ENCODE results near the gene CDHR2.

Gene CDHR2

DNA sequence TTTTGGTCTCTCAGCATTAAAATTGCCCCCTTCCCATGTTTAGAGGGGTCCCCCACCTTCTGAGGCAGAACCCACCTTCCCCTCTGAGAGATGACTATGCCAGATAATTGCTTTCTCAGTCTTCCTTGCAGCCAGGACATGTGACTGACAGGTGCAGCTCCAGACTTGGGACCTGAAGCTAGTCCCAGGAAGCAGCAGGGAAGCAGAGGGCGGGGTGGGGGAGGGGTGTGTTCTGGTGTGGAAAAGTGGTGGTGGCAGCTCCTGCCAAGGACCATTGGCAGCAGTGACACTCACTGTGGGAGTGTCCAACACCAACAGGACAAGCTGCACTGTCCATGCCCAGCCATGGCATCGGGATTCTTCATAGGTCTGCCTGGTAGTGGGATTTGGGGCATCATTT lies 83.6 kb downstream of the CDHR2 start:
- Histone ChIP-seq H3K27ac (no peak overlapping the region), H3K9ac (no peak overlapping the region), H3K4me3 (IDR thresholded peaks at IDR 0.05; ENCODE audit: insufficient read depth, low read depth, low read length) (no peak overlapping the region), H3K4me2 (no peak overlapping the region), H4K20me1 (ENCODE audit: insufficient read depth) (no peaks in the 10 kb centered on the region), H3K27me3 (ENCODE audit: insufficient read depth, low read depth) (peaks cover 3% of the 10 kb centered on the region; the same call in 1 of the 2 replicates), H3K36me3 (ENCODE audit: insufficient read depth) (no peaks in the 10 kb centered on the region), H3K4me1 (ENCODE audit: low read depth, poor library complexity, severe bottlenecking) (no peaks in the 10 kb centered on the region), H2AFZ (ENCODE audit: low read depth) (no peak overlapping the region), H3K79me2 (ENCODE audit: insufficient read depth, low read depth) (no peaks in the 10 kb centered on the region)
- TF ChIP-seq, protein P1, sequence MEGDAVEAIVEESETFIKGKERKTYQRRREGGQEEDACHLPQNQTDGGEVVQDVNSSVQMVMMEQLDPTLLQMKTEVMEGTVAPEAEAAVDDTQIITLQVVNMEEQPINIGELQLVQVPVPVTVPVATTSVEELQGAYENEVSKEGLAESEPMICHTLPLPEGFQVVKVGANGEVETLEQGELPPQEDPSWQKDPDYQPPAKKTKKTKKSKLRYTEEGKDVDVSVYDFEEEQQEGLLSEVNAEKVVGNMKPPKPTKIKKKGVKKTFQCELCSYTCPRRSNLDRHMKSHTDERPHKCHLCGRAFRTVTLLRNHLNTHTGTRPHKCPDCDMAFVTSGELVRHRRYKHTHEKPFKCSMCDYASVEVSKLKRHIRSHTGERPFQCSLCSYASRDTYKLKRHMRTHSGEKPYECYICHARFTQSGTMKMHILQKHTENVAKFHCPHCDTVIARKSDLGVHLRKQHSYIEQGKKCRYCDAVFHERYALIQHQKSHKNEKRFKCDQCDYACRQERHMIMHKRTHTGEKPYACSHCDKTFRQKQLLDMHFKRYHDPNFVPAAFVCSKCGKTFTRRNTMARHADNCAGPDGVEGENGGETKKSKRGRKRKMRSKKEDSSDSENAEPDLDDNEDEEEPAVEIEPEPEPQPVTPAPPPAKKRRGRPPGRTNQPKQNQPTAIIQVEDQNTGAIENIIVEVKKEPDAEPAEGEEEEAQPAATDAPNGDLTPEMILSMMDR (conservative IDR thresholded peaks at IDR 0.05; ENCODE audit: low read depth, low read length) = no peak

DNA sequence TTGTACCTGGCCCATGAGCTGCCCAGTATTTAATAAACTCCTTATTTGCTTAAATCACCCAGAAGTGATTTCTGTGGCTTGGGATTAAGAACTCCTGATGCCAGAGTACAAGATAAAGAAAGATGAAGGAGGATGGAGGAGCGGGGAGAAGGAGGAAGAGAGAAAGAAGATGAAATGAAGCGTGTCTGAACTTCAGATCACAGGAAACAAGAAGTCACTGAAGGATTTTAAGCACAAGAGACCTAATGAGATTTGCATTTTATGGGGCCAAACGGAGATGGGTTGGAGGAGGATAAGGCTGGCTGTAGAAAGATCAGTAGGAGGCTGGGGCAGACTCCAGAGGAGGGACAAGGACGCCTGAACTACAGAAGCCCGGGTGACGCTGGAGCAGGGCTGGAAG lies 84.5 kb downstream of the CDHR2 start:
- Histone ChIP-seq H3K79me2 (ENCODE audit: insufficient read depth, low read depth) (no peaks in the 10 kb centered on the region), H3K27ac (no peak overlapping the region), H3K4me3 (IDR thresholded peaks at IDR 0.05; ENCODE audit: insufficient read depth, low read depth, low read length) (no peak overlapping the region), H4K20me1 (ENCODE audit: insufficient read depth) (no peaks in the 10 kb centered on the region), H3K4me2 (no peak overlapping the region), H3K9ac (no peak overlapping the region), H2AFZ (ENCODE audit: low read depth) (no peak overlapping the region), H3K27me3 (ENCODE audit: insufficient read depth, low read depth) (peaks cover 3% of the 10 kb centered on the region; the same call in 1 of the 2 replicates), H3K4me1 (ENCODE audit: low read depth, poor library complexity, severe bottlenecking) (no peaks in the 10 kb centered on the region), H3K36me3 (ENCODE audit: insufficient read depth) (no peaks in the 10 kb centered on the region)
- TF ChIP-seq, protein P1 (conservative IDR thresholded peaks at IDR 0.05; ENCODE audit: low read depth, low read length) = no peak

DNA sequence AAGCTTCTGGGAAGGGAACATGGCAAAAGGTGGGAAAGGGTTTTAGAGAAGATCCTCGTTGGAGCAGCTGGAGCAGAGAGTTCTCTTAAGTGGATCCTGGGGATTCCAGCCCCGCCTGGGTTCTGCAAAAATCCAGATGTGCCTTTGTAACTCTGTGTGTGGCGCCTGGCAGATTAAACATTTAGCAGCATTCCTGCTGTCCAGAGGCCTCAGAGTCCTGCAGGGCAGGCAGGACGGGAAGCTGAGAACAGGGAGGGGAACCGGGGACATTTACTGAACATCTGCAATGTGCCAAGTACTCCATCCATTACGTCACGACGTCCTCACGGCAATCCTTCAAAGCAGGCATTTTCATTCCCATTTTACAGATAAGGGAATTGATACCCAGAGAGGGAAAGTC lies 87.3 kb downstream of the CDHR2 start:
- TF ChIP-seq, protein P1 (conservative IDR thresholded peaks at IDR 0.05; ENCODE audit: low read depth, low read length) = no peak
- H3K4me3 ChIP-seq (IDR thresholded peaks at IDR 0.05; ENCODE audit: insufficient read depth, low read depth, low read length) = no peak overlapping the region
- no peak overlapping the region for H3K9ac ChIP-seq
- no peak overlapping the region for H3K27ac ChIP-seq
- no peaks in the 10 kb centered on the region for H3K79me2 ChIP-seq (ENCODE audit: insufficient read depth, low read depth)
- no peaks in the 10 kb centered on the region for H3K36me3 ChIP-seq (ENCODE audit: insufficient read depth)
- H4K20me1 ChIP-seq (ENCODE audit: insufficient read depth) = no peaks in the 10 kb centered on the region
- no peak overlapping the region for H3K4me2 ChIP-seq
- no peaks in the 10 kb centered on the region for H3K4me1 ChIP-seq (ENCODE audit: low read depth, poor library complexity, severe bottlenecking)
- H3K27me3 ChIP-seq (ENCODE audit: insufficient read depth, low read depth) = peaks cover 3% of the 10 kb centered on the region; the same call in 1 of the 2 replicates
- no peak overlapping the region for H2AFZ ChIP-seq (ENCODE audit: low read depth)

DNA sequence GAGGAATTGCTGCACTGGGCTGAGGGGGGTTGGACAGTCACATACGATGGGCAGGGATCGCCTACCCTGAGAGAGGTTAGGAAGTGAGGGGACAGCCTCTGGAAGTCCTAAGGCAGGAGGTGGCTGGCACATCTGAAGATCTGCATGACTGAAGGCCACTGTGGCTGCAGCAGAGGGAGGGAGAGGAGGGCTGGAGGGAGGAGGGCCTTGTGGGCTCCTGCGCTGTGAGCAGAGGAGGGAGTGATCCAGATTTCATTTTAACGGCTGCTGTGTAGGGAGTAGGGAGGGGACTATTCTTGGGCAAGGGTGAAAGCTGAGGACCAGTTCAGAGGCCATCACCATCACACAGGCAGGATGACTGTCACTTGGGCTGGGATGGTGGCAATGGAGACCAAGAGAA lies 88.4 kb downstream of the CDHR2 start:
- Histone ChIP-seq H2AFZ (ENCODE audit: low read depth) (no peak overlapping the region), H3K36me3 (ENCODE audit: insufficient read depth) (no peaks in the 10 kb centered on the region), H3K4me2 (no peak overlapping the region), H3K27me3 (ENCODE audit: insufficient read depth, low read depth) (peaks cover 3% of the 10 kb centered on the region; the same call in 1 of the 2 replicates), H3K9ac (no peak overlapping the region), H3K27ac (no peak overlapping the region), H3K4me1 (ENCODE audit: low read depth, poor library complexity, severe bottlenecking) (no peaks in the 10 kb centered on the region), H3K79me2 (ENCODE audit: insufficient read depth, low read depth) (no peaks in the 10 kb centered on the region), H4K20me1 (ENCODE audit: insufficient read depth) (no peaks in the 10 kb centered on the region), H3K4me3 (IDR thresholded peaks at IDR 0.05; ENCODE audit: insufficient read depth, low read depth, low read length) (no peak overlapping the region)
- TF ChIP-seq, protein P1 (conservative IDR thresholded peaks at IDR 0.05; ENCODE audit: low read depth, low read length) = no peak

All from KMS-11 (cell line).